Suprapubic skin (tissue), 4 donors: ENCODE data around the gene CDK5. TPM values are rescaled to one million over a fixed set of nuclear protein-coding genes. Genes with fewer than 3 reads are reported as not detected.

Source experiments
- DNase-seq, 2 donors: peaks; one replicate each; pipeline ENCODE4 v3.0.0-alpha.2; 2019; ENCODE audit warnings: low spot score in 2 of 2
- H3K27ac ChIP-seq: fragments of 200-600 bp; sonication (generic); one replicate; pipeline ENCODE4 v1.5.1; 2019
- H3K27me3 ChIP-seq: fragments of 200-600 bp; sonication (generic); one replicate; pipeline ENCODE4 v1.5.1; 2019
- H3K36me3 ChIP-seq: fragments of 200-600 bp; sonication (generic); one replicate; pipeline ENCODE4 v1.5.1; 2019
- H3K4me1 ChIP-seq: fragments of 200-600 bp; sonication (generic); one replicate; pipeline ENCODE4 v1.5.1; 2019
- H3K4me3 ChIP-seq: fragments of 200-600 bp; sonication (generic); one replicate; pipeline ENCODE4 v1.5.1; 2019; ENCODE audit warnings: mild to moderate bottlenecking
- H3K9me3 ChIP-seq: fragments of 200-600 bp; sonication (generic); one replicate; pipeline ENCODE4 v1.5.1; 2019
- CTCF ChIP-seq, 2 donors: fragments of 200-600 bp in 1 of 2; fragments of 450-650 bp in 1 of 2; sonication (generic) in 1 of 2; IDR thresholded peaks; one replicate each; pipeline ENCODE4 v1.5.1; 2016 to 2019; ENCODE audit warnings: antibody characterized with exemption in 2 of 2, mild to moderate bottlenecking in 1 of 2, moderate library complexity in 1 of 2
- EP300 ChIP-seq: sonication (generic); formaldehyde crosslinking; IDR thresholded peaks from one replicate; pipeline ENCODE4 v1.6.1; 2017; ENCODE audit warnings: antibody characterized with exemption
- POLR2A ChIP-seq, 2 donors: fragments of 450-650 bp; IDR thresholded peaks; one replicate each; pipeline ENCODE4 v1.6.1; 2017; ENCODE audit warnings: antibody characterized with exemption in 2 of 2, mild to moderate bottlenecking in 2 of 2, moderate library complexity in 2 of 2
- POLR2AphosphoS5 ChIP-seq, 3 donors: sonication (generic); formaldehyde crosslinking; IDR thresholded peaks; one replicate each; pipeline ENCODE4 v1.6.1; 2017; ENCODE audit warnings: antibody characterized with exemption in 3 of 3
- WGBS: methylation state at CpG from one replicate; pipeline ENCODE4 v1.1.5; 2018; 5-methylcytosine and 5-hydroxymethylcytosine counted together
- total RNA-seq, 4 donors: library from RNA; depleted of rRNA; stranded (reverse); fragments of >200 nt; gene quantifications; one replicate each; pipeline ENCODE4 v1.1.0, GENCODE V29; 2016

CDK5 gene
- total RNA-seq, 4 donors from 2014 or later = 7.7 to 14.7 (median 13.4) TPM

GRCh38 chr7:151051108-151051507, 6.6 kb downstream of the CDK5 start:
- DNase-seq = no peak
- Histone ChIP-seq H3K27me3 (peaks cover 9% of the 10 kb centered on the region), H3K36me3 (no peaks in the 10 kb centered on the region), H3K9me3 (no peaks in the 10 kb centered on the region), H3K4me3 (peak overlapping the region; percentile 28), H3K27ac (no peak overlapping the region), H3K4me1 (peaks cover 18% of the 10 kb centered on the region)
- 4% methylated on average over 18 of the region's 50 CpGs for WGBS
- no peak for TF ChIP-seq CTCF (IDR thresholded peaks at IDR 0.05)
- peak in 1 of 3 donors; percentile 45 for TF ChIP-seq POLR2AphosphoS5 (IDR thresholded peaks at IDR 0.05)

- no peak for DNase-seq
- WGBS = 90% methylated on average over 18 of the region's 38 CpGs
- no peaks in the 10 kb centered on the region for H3K9me3 ChIP-seq
- no peak overlapping the region for H3K27ac ChIP-seq
- TF ChIP-seq POLR2A (IDR thresholded peaks at IDR 0.05) (no peak), POLR2AphosphoS5 (IDR thresholded peaks at IDR 0.05) (no peak), EP300 (no peak), CTCF (IDR thresholded peaks at IDR 0.05) (no peak)
- H3K27me3 ChIP-seq = peaks cover 9% of the 10 kb centered on the region
- H3K36me3 ChIP-seq = peaks cover 18% of the 10 kb centered on the region
- H3K4me3 ChIP-seq = no peak overlapping the region
- peaks cover 18% of the 10 kb centered on the region for H3K4me1 ChIP-seq
These were observed 8.7 kb downstream of the CDK5 start for GRCh38 chr7:151048911-151049463.

- Histone ChIP-seq H3K36me3 (peaks cover 24% of the 10 kb centered on the region), H3K4me3 (no peak within 1 kb of the TSS), H3K27ac (no peak within 1 kb of the TSS), H3K9me3 (no peaks in the 10 kb centered on the region), H3K4me1 (peaks cover 18% of the 10 kb centered on the region), H3K27me3 (peaks cover 9% of the 10 kb centered on the region)
- TF ChIP-seq POLR2AphosphoS5 (IDR thresholded peaks at IDR 0.05) (no peak), CTCF (IDR thresholded peaks at IDR 0.05) (no peak), EP300 (no peak), POLR2A (IDR thresholded peaks at IDR 0.05) (no peak)
- 70% methylated on average over 16 of the region's 22 CpGs for WGBS
- DNase-seq = no peak
These were observed 9.5 kb downstream of the CDK5 start, which contains the start of gene ASIC3 for GRCh38 chr7:151047976-151048815. ASIC3 (plus strand) TSS chr7:151048531; CDS start chr7:151048886, 355 bp downstream.

GRCh38 chr7:151046603-151047573, 10.8 kb downstream of the CDK5 start:
- peaks cover 32% of the 10 kb centered on the region for H3K36me3 ChIP-seq
- no peaks in the 10 kb centered on the region for H3K9me3 ChIP-seq
- DNase-seq = no peak
- no peak overlapping the region for H3K27ac ChIP-seq
- H3K4me1 ChIP-seq = peaks cover 18% of the 10 kb centered on the region
- 17% methylated on average over 5 of the region's 14 CpGs for WGBS
- TF ChIP-seq POLR2AphosphoS5 (IDR thresholded peaks at IDR 0.05) (no peak), EP300 (no peak), CTCF (IDR thresholded peaks at IDR 0.05) (no peak), POLR2A (IDR thresholded peaks at IDR 0.05) (no peak)
- H3K27me3 ChIP-seq = peaks cover 9% of the 10 kb centered on the region
- H3K4me3 ChIP-seq = no peak overlapping the region
